ENCODE data around the gene MARCHF7. TPM values are rescaled to one million over a fixed set of nuclear protein-coding genes. Genes with fewer than 3 reads are reported as not detected.

Gene MARCHF7
- total RNA-seq, 2 donors from 2014 or later: 36.6 to 36.9 TPM

- H3K36me3 ChIP-seq (replicated peaks in 1 of 2; ENCODE audit: insufficient read depth in 1 of 2, low read depth in 2 of 2): peaks cover 0 to 4% of the 10 kb centered on the region in 2 donors
- no peaks in the 10 kb centered on the region for H3K9me3 ChIP-seq
- H3K4me1 ChIP-seq: peaks cover 12% of the 10 kb centered on the region
- no peak overlapping the region for H3K4me3 ChIP-seq
- H3K27ac ChIP-seq: no peak overlapping the region
- 54 to 57% methylated on average over 1 of the region's 1 CpG for WGBS, 2 donors
- DNase-seq (no peak), ATAC-seq (no peak)
- no peaks in the 10 kb centered on the region for H3K27me3 ChIP-seq
- intact Hi-C loops (cut with DNase I): no loop called here
- TF ChIP-seq CTCF (IDR thresholded peaks at IDR 0.05) (no peak), POLR2A (IDR thresholded peaks at IDR 0.05) (no peak)
These were observed 46.4 kb downstream of the MARCHF7 start for GRCh38 chr2:159758686-159759085.

- DNase-seq: no peak
- peak; percentile 62 for ATAC-seq
- H3K4me1 ChIP-seq: peaks cover 12% of the 10 kb centered on the region
- H3K27me3 ChIP-seq: no peaks in the 10 kb centered on the region
- intact Hi-C loops (cut with DNase I): no loop called here
- H3K27ac ChIP-seq: peak overlapping the region in 1 of 4 donors; percentile 13
- peaks cover 0 to 4% of the 10 kb centered on the region in 2 donors for H3K36me3 ChIP-seq (replicated peaks in 1 of 2; ENCODE audit: insufficient read depth in 1 of 2, low read depth in 2 of 2)
- H3K4me3 ChIP-seq: no peak overlapping the region
- TF ChIP-seq POLR2A (IDR thresholded peaks at IDR 0.05) (no peak), CTCF (IDR thresholded peaks at IDR 0.05) (no peak)
- WGBS, 2 donors: 39 to 41% methylated on average over 3 of the region's 3 CpGs
- no peaks in the 10 kb centered on the region for H3K9me3 ChIP-seq
These were observed 47.3 kb downstream of the MARCHF7 start for GRCh38 chr2:159759577-159759976.

- no peak overlapping the region for H3K27ac ChIP-seq
- ATAC-seq (no peak), DNase-seq (no peak)
- no peak for TF ChIP-seq CTCF (IDR thresholded peaks at IDR 0.05)
- no peak for TF ChIP-seq POLR2A (IDR thresholded peaks at IDR 0.05)
- H3K4me1 ChIP-seq: peaks cover 12% of the 10 kb centered on the region
- no peaks in the 10 kb centered on the region for H3K27me3 ChIP-seq
- no peak overlapping the region for H3K4me3 ChIP-seq
- intact Hi-C loops (cut with DNase I): no loop called here
- no peaks in the 10 kb centered on the region for H3K9me3 ChIP-seq
- peaks cover 0 to 4% of the 10 kb centered on the region in 2 donors for H3K36me3 ChIP-seq (replicated peaks in 1 of 2; ENCODE audit: insufficient read depth in 1 of 2, low read depth in 2 of 2)
These were observed 48.0 kb downstream of the MARCHF7 start for GRCh38 chr2:159760326-159760725.

- ATAC-seq: no peak
- no peaks in the 10 kb centered on the region for H3K9me3 ChIP-seq
- no peak for DNase-seq
- peaks cover 12% of the 10 kb centered on the region for H3K4me1 ChIP-seq
- no peak overlapping the region for H3K4me3 ChIP-seq
- H3K36me3 ChIP-seq (replicated peaks in 1 of 2; ENCODE audit: insufficient read depth in 1 of 2, low read depth in 2 of 2): peaks cover 0 to 5% of the 10 kb centered on the region in 2 donors
- TF ChIP-seq CTCF (IDR thresholded peaks at IDR 0.05): no peak
- no peak for TF ChIP-seq POLR2A (IDR thresholded peaks at IDR 0.05)
- H3K27ac ChIP-seq: no peak overlapping the region
- WGBS, 2 donors: 15 to 28% methylated on average over 1 of the region's 1 CpG
- H3K27me3 ChIP-seq: no peaks in the 10 kb centered on the region
- intact Hi-C loops (cut with DNase I): no loop called here
These were observed 49.8 kb downstream of the MARCHF7 start for GRCh38 chr2:159762075-159762474.

Other genes starting within 250 kb of the MARCHF7 start
- 100 to 1,000 TPM in 1 of 2 donors, 10 to 100 TPM in 1; 62.5 to 104 TPM for gene BAZ2B, start 96.0 kb upstream of the MARCHF7 start, total RNA-seq
- gene CD302, start 85.7 kb downstream of the MARCHF7 start, total RNA-seq: 10 to 100 TPM; 30.0 to 31.1 TPM
- gene LY75, start 192.2 kb downstream of the MARCHF7 start, total RNA-seq: 1 to 10 TPM in 1 of 2 donors, not detected in 1; 2.9 TPM